WTC11 (cell line): ENCODE measurements around the gene PDCD6IP. TPM values are rescaled to one million over a fixed set of nuclear protein-coding genes. Genes with fewer than 3 reads are reported as not detected.

Source experiments
- ATAC-seq: fragments of 200-7000 bp; cut with Tn5 transposase; 2 replicates; pipeline ENCODE4 v1.10.0; 2021; ENCODE audit warnings: mild to moderate bottlenecking, moderate library complexity
- CTCF ChIA-PET: fragments of 300-600 bp; sonication (Branson Sonifier 250); formaldehyde crosslinking; loops from one replicate; lab custom pipeline; 2021; ENCODE audit warnings: antibody characterized with exemption; lab: Charles Lee
- POLR2A ChIA-PET: fragments of 350-600 bp; sonication (Branson Sonifier 250); formaldehyde crosslinking; loops from one replicate; lab custom pipeline; 2021; ENCODE audit warnings: antibody characterized with exemption; lab: Charles Lee
- DNase-seq: peaks from one replicate; pipeline ENCODE4 v3.0.0; 2021; ENCODE audit warnings: low spot score
- H3K27ac Mint-ChIP-seq: 2 replicates; pipeline ENCODE4 v1.8.0; 2021; ENCODE audit warnings: mixed read lengths
- H3K27me3 Mint-ChIP-seq: 2 replicates; pipeline ENCODE4 v1.8.0; 2021; ENCODE audit warnings: low read depth, mild to moderate bottlenecking, moderate library complexity, mixed read lengths
- H3K36me3 Mint-ChIP-seq: 2 replicates; pipeline ENCODE4 v1.8.0; 2021; ENCODE audit warnings: mixed read lengths
- H3K4me1 Mint-ChIP-seq: 2 replicates; pipeline ENCODE4 v1.8.0; 2022; ENCODE audit warnings: mixed read lengths
- H3K4me3 Mint-ChIP-seq: 2 replicates; pipeline ENCODE4 v1.8.0; 2021; ENCODE audit warnings: mild to moderate bottlenecking, moderate library complexity, mixed read lengths
- H3K9me3 Mint-ChIP-seq: 2 replicates; pipeline ENCODE4 v1.8.0; 2021; ENCODE audit warnings: mixed read lengths
- IRF2 ChIP-seq: sonication (generic); formaldehyde crosslinking; IDR thresholded peaks from 2 replicates; pipeline ENCODE4 v1.8.0; 2022; ENCODE audit warnings: low read depth, missing genetic modification reagents, borderline replicate concordance
- JUN ChIP-seq: sonication (generic); formaldehyde crosslinking; IDR thresholded peaks from 2 replicates; pipeline ENCODE4 v1.8.0; 2023; ENCODE audit warnings: mild to moderate bottlenecking, missing genetic modification reagents
- KAT7 ChIP-seq: sonication (generic); formaldehyde crosslinking; IDR thresholded peaks from 2 replicates; pipeline ENCODE4 v1.8.1; 2023; ENCODE audit warnings: missing genetic modification reagents, mild to moderate bottlenecking, borderline replicate concordance
- NFATC4 ChIP-seq: fragments of 250-450 bp; sonication (Bioruptor Pico); IDR thresholded peaks from 2 replicates; pipeline ENCODE4 v1.9.0; 2021; ENCODE audit warnings: mild to moderate bottlenecking
- OVOL2 ChIP-seq: fragments of 250-450 bp; sonication (Bioruptor Pico); IDR thresholded peaks from 2 replicates; pipeline ENCODE4 v1.9.0; 2021; ENCODE audit warnings: mild to moderate bottlenecking, borderline replicate concordance
- ZNF219 ChIP-seq: sonication (generic); formaldehyde crosslinking; IDR thresholded peaks from 2 replicates; pipeline ENCODE4 v1.8.0; 2023; ENCODE audit warnings: missing genetic modification reagents, mild to moderate bottlenecking, borderline replicate concordance
- ZNF396 ChIP-seq: fragments of 250-450 bp; sonication (Bioruptor Pico); IDR thresholded peaks from 2 replicates; pipeline ENCODE4 v1.8.0; 2021; ENCODE audit warnings: mild to moderate bottlenecking, moderate library complexity, borderline replicate concordance
- total RNA-seq: library from RNA; stranded (reverse); gene quantifications from 3 replicates; pipeline ENCODE4 v1.2.3, GENCODE V29; 2021
- TF ChIP-seq, protein P1 (sequence below): fragments of 200-600 bp; IDR thresholded peaks from 2 replicates; pipeline ENCODE4 v1.8.0; 2022; ENCODE audit warnings: antibody characterized with exemption
- TF ChIP-seq, protein P2 (sequence below): sonication (generic); formaldehyde crosslinking; IDR thresholded peaks from 2 replicates; pipeline ENCODE4 v1.8.1; 2022; ENCODE audit warnings: missing genetic modification reagents, borderline replicate concordance
- TF ChIP-seq, protein P3 (sequence below): sonication (generic); formaldehyde crosslinking; IDR thresholded peaks from 2 replicates; pipeline ENCODE4 v1.8.0; 2023; ENCODE audit warnings: missing genetic modification reagents, mild to moderate bottlenecking, borderline replicate concordance
- TF ChIP-seq, protein P4 (sequence below): sonication (generic); formaldehyde crosslinking; conservative IDR thresholded peaks from 2 replicates; pipeline ENCODE4 v1.8.1; 2023; ENCODE audit warnings: mild to moderate bottlenecking, low read depth, missing genetic modification reagents, moderate library complexity
- TF ChIP-seq, protein P5 (sequence below): fragments of 250-450 bp; sonication (Bioruptor Pico); IDR thresholded peaks from 2 replicates; pipeline ENCODE4 v1.8.0; 2021; ENCODE audit warnings: mild to moderate bottlenecking

The PDCD6IP gene
- total RNA-seq, 1 experiment from 2014 or later, result 173 TPM

DNA sequence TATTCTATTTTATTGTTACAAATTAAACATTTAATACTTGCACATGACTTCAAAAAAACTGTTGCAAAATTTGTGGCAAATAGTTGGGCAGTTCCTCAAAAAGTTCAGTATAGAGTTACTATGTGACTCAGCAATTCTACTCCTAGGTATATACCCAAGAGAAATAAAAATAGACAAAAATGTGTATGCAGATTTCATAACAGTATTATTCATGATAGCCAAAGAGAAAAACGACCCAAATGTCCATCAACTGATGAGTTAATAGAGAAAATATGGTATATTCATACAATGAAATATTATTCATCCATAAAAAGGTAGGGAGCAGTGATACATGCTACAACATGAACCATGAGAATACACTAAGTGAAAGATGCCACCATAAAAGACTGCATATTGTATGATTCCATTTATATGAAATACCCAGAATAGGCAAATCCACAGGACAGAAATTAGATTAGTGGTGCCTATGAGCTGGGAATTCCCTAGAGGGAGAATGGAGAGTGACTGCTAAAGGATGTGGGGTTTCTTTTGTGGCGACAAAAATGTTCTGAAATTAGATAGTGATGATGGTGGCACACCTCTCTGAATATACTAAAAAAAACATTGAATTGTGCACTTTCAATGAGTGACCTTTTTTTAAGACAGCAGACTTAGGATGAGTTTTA, 48.8 kb upstream of the PDCD6IP start:
- TF ChIP-seq, protein P1, sequence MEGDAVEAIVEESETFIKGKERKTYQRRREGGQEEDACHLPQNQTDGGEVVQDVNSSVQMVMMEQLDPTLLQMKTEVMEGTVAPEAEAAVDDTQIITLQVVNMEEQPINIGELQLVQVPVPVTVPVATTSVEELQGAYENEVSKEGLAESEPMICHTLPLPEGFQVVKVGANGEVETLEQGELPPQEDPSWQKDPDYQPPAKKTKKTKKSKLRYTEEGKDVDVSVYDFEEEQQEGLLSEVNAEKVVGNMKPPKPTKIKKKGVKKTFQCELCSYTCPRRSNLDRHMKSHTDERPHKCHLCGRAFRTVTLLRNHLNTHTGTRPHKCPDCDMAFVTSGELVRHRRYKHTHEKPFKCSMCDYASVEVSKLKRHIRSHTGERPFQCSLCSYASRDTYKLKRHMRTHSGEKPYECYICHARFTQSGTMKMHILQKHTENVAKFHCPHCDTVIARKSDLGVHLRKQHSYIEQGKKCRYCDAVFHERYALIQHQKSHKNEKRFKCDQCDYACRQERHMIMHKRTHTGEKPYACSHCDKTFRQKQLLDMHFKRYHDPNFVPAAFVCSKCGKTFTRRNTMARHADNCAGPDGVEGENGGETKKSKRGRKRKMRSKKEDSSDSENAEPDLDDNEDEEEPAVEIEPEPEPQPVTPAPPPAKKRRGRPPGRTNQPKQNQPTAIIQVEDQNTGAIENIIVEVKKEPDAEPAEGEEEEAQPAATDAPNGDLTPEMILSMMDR, result no peak
- TF ChIP-seq, protein P2, sequence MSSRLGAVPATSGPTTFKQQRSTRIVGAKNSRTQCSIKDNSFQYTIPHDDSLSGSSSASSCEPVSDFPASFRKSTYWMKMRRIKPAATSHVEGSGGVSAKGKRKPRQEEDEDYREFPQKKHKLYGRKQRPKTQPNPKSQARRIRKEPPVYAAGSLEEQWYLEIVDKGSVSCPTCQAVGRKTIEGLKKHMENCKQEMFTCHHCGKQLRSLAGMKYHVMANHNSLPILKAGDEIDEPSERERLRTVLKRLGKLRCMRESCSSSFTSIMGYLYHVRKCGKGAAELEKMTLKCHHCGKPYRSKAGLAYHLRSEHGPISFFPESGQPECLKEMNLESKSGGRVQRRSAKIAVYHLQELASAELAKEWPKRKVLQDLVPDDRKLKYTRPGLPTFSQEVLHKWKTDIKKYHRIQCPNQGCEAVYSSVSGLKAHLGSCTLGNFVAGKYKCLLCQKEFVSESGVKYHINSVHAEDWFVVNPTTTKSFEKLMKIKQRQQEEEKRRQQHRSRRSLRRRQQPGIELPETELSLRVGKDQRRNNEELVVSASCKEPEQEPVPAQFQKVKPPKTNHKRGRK, result no peak
- TF ChIP-seq, protein P3, sequence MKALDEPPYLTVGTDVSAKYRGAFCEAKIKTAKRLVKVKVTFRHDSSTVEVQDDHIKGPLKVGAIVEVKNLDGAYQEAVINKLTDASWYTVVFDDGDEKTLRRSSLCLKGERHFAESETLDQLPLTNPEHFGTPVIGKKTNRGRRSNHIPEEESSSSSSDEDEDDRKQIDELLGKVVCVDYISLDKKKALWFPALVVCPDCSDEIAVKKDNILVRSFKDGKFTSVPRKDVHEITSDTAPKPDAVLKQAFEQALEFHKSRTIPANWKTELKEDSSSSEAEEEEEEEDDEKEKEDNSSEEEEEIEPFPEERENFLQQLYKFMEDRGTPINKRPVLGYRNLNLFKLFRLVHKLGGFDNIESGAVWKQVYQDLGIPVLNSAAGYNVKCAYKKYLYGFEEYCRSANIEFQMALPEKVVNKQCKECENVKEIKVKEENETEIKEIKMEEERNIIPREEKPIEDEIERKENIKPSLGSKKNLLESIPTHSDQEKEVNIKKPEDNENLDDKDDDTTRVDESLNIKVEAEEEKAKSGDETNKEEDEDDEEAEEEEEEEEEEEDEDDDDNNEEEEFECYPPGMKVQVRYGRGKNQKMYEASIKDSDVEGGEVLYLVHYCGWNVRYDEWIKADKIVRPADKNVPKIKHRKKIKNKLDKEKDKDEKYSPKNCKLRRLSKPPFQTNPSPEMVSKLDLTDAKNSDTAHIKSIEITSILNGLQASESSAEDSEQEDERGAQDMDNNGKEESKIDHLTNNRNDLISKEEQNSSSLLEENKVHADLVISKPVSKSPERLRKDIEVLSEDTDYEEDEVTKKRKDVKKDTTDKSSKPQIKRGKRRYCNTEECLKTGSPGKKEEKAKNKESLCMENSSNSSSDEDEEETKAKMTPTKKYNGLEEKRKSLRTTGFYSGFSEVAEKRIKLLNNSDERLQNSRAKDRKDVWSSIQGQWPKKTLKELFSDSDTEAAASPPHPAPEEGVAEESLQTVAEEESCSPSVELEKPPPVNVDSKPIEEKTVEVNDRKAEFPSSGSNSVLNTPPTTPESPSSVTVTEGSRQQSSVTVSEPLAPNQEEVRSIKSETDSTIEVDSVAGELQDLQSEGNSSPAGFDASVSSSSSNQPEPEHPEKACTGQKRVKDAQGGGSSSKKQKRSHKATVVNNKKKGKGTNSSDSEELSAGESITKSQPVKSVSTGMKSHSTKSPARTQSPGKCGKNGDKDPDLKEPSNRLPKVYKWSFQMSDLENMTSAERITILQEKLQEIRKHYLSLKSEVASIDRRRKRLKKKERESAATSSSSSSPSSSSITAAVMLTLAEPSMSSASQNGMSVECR (CRISPR knock-in tag), result no peak
- no peak for TF ChIP-seq KAT7 (CRISPR knock-in tag)
- no peak for TF ChIP-seq ZNF219 (CRISPR knock-in tag)
- TF ChIP-seq, protein P4, sequence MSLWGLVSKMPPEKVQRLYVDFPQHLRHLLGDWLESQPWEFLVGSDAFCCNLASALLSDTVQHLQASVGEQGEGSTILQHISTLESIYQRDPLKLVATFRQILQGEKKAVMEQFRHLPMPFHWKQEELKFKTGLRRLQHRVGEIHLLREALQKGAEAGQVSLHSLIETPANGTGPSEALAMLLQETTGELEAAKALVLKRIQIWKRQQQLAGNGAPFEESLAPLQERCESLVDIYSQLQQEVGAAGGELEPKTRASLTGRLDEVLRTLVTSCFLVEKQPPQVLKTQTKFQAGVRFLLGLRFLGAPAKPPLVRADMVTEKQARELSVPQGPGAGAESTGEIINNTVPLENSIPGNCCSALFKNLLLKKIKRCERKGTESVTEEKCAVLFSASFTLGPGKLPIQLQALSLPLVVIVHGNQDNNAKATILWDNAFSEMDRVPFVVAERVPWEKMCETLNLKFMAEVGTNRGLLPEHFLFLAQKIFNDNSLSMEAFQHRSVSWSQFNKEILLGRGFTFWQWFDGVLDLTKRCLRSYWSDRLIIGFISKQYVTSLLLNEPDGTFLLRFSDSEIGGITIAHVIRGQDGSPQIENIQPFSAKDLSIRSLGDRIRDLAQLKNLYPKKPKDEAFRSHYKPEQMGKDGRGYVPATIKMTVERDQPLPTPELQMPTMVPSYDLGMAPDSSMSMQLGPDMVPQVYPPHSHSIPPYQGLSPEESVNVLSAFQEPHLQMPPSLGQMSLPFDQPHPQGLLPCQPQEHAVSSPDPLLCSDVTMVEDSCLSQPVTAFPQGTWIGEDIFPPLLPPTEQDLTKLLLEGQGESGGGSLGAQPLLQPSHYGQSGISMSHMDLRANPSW (CRISPR knock-in tag), result no peak
- TF ChIP-seq ZNF396 (CRISPR knock-in tag), result no peak
- TF ChIP-seq NFATC4 (CRISPR knock-in tag), result no peak
- TF ChIP-seq JUN (CRISPR knock-in tag), result no peak
- no peak for TF ChIP-seq IRF2 (CRISPR knock-in tag)
- no peak for TF ChIP-seq OVOL2 (CRISPR knock-in tag)
- TF ChIP-seq, protein P5, sequence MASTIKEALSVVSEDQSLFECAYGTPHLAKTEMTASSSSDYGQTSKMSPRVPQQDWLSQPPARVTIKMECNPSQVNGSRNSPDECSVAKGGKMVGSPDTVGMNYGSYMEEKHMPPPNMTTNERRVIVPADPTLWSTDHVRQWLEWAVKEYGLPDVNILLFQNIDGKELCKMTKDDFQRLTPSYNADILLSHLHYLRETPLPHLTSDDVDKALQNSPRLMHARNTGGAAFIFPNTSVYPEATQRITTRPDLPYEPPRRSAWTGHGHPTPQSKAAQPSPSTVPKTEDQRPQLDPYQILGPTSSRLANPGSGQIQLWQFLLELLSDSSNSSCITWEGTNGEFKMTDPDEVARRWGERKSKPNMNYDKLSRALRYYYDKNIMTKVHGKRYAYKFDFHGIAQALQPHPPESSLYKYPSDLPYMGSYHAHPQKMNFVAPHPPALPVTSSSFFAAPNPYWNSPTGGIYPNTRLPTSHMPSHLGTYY (CRISPR knock-in tag), result no peak
- Mint-ChIP-seq H3K27ac (no peak overlapping the region), H3K4me3 (no peak overlapping the region), H3K36me3 (peaks cover 21% of the 10 kb centered on the region), H3K27me3 (0 out of 2 replicates have a peak, but pooled peaks cover 2% of the 10 kb centered on the region), H3K4me1 (peaks cover 6% of the 10 kb centered on the region; the same call in 1 of the 2 replicates), H3K9me3 (peaks cover 39% of the 10 kb centered on the region)
- ATAC-seq (no peak), DNase-seq (no peak)
- ChIA-PET CTCF (no interaction called here), POLR2A (no interaction called here)
